NCI-H2107 treated with DMSO at 0.1 percent for 48 hours (cell line): Measurements from ENCODE around the gene ZBTB20.

Source experiments
- DNase-seq: peaks from one replicate; lab custom pipeline; 2025; ENCODE audit not compliant: unreplicated experiment; lab: John Stamatoyannopoulos, UW

The ZBTB20 gene

GRCh38 chr3:114427285-114428043 is 719.6 kb downstream of the ZBTB20 start:
- no peak for DNase-seq

DNA sequence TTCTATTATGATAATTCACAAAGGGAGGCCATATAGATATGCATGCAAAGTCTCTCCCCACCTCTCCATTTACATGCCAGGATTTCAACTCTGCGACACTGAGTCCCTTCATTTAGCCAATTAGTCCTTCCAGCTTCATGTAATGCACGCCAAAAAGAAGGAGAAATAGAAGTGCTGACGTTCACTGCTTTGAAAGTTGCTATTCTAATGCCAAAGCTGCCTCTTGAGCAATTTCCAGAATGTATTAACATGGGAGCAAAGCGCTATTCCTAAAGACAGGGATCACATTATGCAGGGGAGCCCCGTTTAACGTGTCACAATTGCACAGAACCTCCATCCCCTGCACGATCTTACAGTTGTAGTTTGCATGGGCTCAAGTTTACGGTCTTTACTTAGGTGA is 722.8 kb downstream of the ZBTB20 start:
- DNase-seq: no peak

- DNase-seq: no peak
These were observed 725.9 kb downstream of the ZBTB20 start for GRCh38 chr3:114421204-114421603.

DNA sequence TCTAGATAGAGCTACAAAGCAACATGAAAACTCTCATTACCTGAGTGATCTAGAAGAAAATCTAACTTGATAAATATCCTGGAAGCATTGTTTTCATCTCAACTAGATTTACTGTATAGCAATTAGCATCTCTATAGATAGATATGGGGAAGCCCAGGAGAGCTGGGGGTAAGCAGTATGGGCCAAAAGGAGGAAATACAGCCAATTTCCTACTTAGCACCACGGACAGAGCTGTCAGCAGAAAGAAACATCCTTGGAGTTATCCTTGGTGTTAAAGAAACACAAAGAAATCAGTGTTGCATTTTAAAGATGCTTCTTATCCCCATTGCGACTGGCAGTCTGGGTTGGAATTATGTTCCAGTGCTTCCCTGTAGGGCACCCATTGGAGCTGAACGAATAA is 727.0 kb downstream of the ZBTB20 start:
- DNase-seq: no peak

DNA sequence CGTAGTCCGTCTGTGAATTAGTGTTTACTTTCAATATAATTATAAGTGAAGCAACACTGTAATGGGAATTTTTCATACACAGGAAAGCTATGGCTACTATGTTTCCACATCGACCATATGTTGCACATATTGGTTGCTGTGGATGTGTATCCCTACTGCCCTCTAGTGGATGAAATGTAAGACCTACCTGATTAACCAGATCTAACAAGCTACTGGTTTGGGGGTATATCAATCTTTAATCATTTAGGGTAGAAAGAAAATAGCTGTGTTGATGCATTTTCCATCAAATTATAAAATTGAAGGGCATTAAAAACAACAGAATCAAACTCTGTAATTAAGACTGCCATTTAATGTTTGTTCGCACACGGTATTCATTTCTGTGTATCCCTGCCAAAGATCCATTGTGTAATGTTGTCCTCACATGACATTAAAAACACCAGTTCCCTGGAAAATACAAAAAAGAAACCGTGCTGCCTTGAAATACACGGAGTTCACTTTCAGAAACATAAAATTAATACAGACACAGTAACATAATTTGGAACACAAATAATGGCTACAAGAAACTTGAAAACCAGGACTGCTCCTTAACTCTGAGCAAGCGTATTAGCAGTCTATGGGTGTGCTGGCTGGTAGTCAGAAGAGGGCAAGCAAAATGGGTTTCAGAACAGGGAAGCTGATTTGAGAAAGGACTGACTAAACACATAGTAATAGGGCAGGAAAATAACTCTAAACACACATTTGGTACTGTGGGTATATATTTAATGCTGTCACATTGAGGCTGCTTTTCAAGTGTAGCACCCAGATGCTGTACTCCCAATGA is 728.2 kb downstream of the ZBTB20 start:
- peak; percentile 87 for DNase-seq

GRCh38 chr3:114418107-114418506 is 729.0 kb downstream of the ZBTB20 start:
- no peak for DNase-seq

GRCh38 chr3:114417675-114418074 is 729.4 kb downstream of the ZBTB20 start:
- DNase-seq: no peak

DNA sequence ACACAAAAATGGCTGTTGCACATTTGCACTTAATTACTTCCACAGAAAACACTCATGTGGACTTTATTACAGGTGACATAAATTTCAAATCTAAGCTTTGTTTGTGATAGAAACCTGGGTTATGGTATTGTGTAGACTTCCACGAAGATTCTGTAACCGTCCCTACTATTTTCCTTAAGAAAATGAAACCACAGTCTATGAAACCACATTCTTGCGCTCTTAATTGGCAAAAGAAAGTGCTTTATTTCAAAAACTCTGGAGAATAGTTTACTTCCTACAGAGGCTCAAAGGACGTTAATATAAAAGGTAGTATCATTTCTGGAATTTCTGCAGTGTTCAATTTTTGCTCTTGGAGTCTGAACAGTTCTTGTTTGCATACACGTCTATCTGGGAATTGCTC is 729.8 kb downstream of the ZBTB20 start:
- DNase-seq: no peak

- no peak for DNase-seq
These were observed 735.0 kb downstream of the ZBTB20 start for GRCh38 chr3:114411811-114412803.

DNA sequence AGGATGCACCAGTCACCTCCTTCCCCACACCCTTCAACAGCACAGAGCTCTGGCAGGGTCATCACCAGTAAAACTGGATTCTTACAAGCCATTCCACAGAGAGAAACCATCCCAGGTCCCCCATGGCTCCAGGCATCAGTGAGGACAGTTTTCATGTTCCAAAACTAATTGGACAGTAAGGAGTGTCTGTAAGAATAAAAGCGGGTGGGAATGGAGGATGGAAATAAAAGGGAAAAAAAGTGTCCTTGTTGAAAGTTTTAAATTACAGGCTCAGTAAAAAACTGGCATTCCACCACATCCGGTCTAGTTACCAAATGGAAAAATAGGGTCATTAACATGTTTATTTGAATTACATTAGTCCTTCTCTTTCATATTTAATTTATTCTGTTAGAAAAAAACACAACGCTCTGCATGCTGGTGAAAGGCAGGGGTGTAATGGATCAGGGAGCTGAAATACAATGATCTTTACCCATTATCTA is 735.9 kb downstream of the ZBTB20 start:
- no peak for DNase-seq

GRCh38 chr3:114408736-114409670 is 738.1 kb downstream of the ZBTB20 start:
- DNase-seq: peak; percentile 97

DNA sequence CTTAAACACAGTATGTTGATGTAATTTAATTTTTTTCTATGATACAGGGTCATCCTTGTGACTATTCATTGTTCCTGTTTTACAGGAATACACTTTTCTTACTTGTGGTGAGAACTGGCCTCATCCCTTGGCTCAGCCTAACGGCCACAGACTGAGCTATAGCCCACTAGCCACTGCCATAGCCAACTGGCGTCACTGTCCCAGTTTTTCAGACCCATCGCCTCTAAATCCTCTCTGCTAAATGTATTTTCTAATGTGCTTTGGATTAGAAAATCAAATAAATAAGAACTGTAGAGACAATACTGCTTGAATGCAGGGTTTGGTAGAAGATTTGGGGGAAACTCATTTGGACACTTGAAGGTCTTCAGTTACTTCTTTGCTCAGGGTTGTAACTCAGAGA is 740.2 kb downstream of the ZBTB20 start:
- DNase-seq: no peak

DNA sequence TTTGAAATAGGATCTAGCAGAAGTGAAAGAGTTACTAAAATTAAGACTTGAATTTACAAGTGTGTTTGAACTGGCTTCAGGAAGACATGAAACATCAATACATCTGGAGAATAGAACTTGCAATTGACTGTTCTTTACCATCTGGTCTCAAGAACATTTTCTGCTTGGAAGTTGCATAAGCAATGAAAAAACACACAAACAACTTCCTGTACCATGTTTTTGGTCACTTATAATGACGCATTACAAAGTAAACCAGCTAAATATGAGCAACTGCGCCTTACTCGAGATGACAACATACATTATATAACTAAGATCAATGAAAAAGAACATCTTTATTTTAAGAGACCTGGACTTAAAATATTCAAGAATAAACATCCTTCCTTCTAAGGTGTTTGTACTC is 740.8 kb downstream of the ZBTB20 start:
- DNase-seq: no peak

GRCh38 chr3:114405202-114405990 is 741.7 kb downstream of the ZBTB20 start:
- DNase-seq: no peak

DNA sequence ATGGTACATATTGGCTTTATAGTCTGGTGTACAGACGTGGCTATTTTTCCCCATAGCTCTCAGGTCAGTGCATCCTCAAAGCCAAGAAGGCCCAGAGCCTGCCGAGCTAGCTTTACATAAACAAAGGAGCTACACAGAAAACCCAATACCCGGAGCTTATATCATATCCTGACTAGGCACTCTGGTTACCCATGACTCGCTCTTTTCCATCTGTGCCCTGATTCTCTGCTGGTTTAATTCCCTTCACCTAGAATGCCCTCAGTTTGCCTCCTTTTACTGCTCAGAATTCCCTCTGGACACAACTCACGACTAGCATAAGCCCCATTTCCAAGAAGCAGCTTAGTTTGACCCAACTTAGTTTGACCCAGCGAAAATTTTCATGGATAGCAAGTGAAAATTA is 742.5 kb downstream of the ZBTB20 start:
- no peak for DNase-seq

DNA sequence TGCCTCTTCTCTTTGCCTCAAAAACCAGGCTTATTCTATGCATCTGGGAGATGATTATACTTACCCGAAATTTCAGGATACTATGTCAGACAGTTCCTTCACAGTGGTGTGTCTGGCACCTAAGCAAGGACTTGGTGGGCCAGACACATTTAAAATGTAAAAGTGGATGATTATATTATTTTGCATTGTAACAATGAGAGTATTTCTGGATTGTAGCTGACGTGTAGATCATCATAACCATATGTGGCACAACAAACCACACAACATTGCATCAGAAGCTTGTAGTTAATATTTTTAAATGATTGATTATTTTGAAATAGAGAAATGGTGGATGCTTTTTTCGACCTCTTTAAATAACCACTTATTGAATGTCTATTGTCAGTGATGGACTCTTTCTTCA is 744.2 kb downstream of the ZBTB20 start:
- no peak for DNase-seq

GRCh38 chr3:114401346-114401745 is 745.7 kb downstream of the ZBTB20 start:
- DNase-seq: no peak

- peak; percentile 72 for DNase-seq
These were observed 746.7 kb downstream of the ZBTB20 start for GRCh38 chr3:114400371-114400770.

- DNase-seq: no peak
These were observed 752.5 kb downstream of the ZBTB20 start for GRCh38 chr3:114394551-114394950.
